Caco-2 (cell line): Measurements from ENCODE around the gene MCC. TPM values are rescaled to one million over a fixed set of nuclear protein-coding genes. Genes with fewer than 3 reads are reported as not detected.

Experiments used
- BruUV-seq: library from RNA; stranded (reverse); fragments of 400-500 nt; replicated peaks from 2 replicates; lab custom pipeline; 2021; lab: Mats Ljungman, UMichigan
- CTCF ChIA-PET: fragments of 300-600 bp; sonication (Branson Sonifier 250); formaldehyde crosslinking; loops from one replicate; lab custom pipeline; 2022; ENCODE audit warnings: antibody characterized with exemption; lab: Charles Lee
- POLR2A ChIA-PET: fragments of 300-600 bp; sonication (Branson Sonifier 250); formaldehyde crosslinking; loops from one replicate; lab custom pipeline; 2022; ENCODE audit warnings: antibody characterized with exemption; lab: Charles Lee
- DNase-seq, 2 experiments: peaks; one replicate each; pipeline versions ENCODE4 v3.0.0 to v3.0.0-alpha.2; 2020 to 2022
- H3K27me3 ChIP-seq: replicated peaks from 2 replicates; pipeline ENCODE4 v1.6.0; 2011; ENCODE audit warnings: low read length; ENCODE audit not compliant: control insufficient read depth, insufficient read depth
- H3K36me3 ChIP-seq: 2 replicates; pipeline ENCODE4 v1.5.1; 2011; ENCODE audit warnings: low read length; ENCODE audit not compliant: control insufficient read depth, insufficient read depth
- H3K4me1 ChIP-seq: fragments of 250-450 bp; sonication (Bioruptor Pico); 2 replicates; pipeline ENCODE4 v1.5.1; 2020; ENCODE audit warnings: mild to moderate bottlenecking
- H3K4me3 ChIP-seq: 2 replicates; pipeline ENCODE4 v1.5.1; 2011; ENCODE audit warnings: low read depth, mild to moderate bottlenecking, control low read depth, low read length
- H3K9me3 ChIP-seq: fragments of 250-450 bp; sonication (Bioruptor Pico); 2 replicates; pipeline ENCODE4 v1.5.1; 2020; ENCODE audit warnings: mild to moderate bottlenecking, moderate library complexity
- H3K27ac Mint-ChIP-seq: one replicate; pipeline ENCODE4 v1.8.0; 2022; ENCODE audit warnings: mixed read lengths; ENCODE audit not compliant: unreplicated experiment
- H3K27me3 Mint-ChIP-seq: one replicate; pipeline ENCODE4 v1.8.0; 2022; ENCODE audit warnings: mixed read lengths; ENCODE audit not compliant: insufficient read depth, unreplicated experiment
- H3K36me3 Mint-ChIP-seq: one replicate; pipeline ENCODE4 v1.8.0; 2022; ENCODE audit warnings: mild to moderate bottlenecking, mixed read lengths; ENCODE audit not compliant: insufficient read depth, unreplicated experiment
- H3K4me1 Mint-ChIP-seq: one replicate; pipeline ENCODE4 v1.8.0; 2022; ENCODE audit warnings: low read depth, mixed read lengths; ENCODE audit not compliant: unreplicated experiment
- H3K4me3 Mint-ChIP-seq: one replicate; pipeline ENCODE4 v1.8.0; 2022; ENCODE audit warnings: mild to moderate bottlenecking, moderate library complexity, mixed read lengths; ENCODE audit not compliant: unreplicated experiment
- H3K9me3 Mint-ChIP-seq: one replicate; pipeline ENCODE4 v1.8.0; 2022; ENCODE audit warnings: mixed read lengths; ENCODE audit not compliant: unreplicated experiment
- intact Hi-C: fragments of 100-400 bp; cut with micrococcal nuclease; formaldehyde crosslinking; loops from one replicate; pipeline ENCODE4 v1.10.0; 2022; ENCODE audit not compliant: unreplicated experiment
- total RNA-seq: library from RNA; stranded (reverse); gene quantifications from 2 replicates; pipeline ENCODE4 v1.2.3, GENCODE V29; 2022
- TF ChIP-seq, protein P1 (sequence below), 2 experiments: fragments of 200-600 bp in 1 of 2; IDR thresholded peaks; 1 replicate in 1 of 2; 2 replicates in 1 of 2; pipeline versions ENCODE4 v1.5.1 to v1.8.0; 2011 to 2022; ENCODE audit warnings: antibody characterized with exemption in 1 of 2, control low read depth in 1 of 2, inconsistent platforms in 1 of 2, low read depth in 1 of 2, low read length in 1 of 2, mild to moderate bottlenecking in 1 of 2, moderate library complexity in 1 of 2; ENCODE audit not compliant: insufficient read depth in 1 of 2, severe bottlenecking in 1 of 2, unreplicated experiment in 1 of 2

The MCC gene
- total RNA-seq, 1 experiment from 2014 or later: 0.09 TPM

DNA sequence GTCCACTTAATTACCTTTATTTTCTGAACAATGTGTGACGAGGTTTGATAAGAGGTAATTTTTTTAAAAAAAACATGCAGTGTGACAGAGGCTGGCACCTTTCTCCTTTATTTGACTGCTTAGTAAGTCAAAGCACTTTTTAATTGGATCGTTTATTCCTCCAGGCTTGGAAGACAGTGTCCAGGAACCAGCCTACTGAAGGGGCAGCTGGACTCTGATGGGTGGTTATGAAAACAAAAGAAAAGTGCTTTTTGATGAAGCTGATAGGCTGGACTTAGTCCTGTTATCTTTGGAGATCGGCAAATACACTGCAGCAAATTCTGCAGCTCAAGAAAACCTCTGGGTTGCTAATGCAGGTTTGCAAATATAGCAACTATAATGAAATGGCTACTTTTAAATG, 370.0 kb downstream of the MCC start:
- Mint-ChIP-seq H3K4me1 (no peaks in the 10 kb centered on the region), H3K4me3 (no peak overlapping the region), H3K27ac (no peak overlapping the region), H3K27me3 (peaks cover 11% of the 10 kb centered on the region), H3K9me3 (no peaks in the 10 kb centered on the region), H3K36me3 (no peaks in the 10 kb centered on the region)
- no peaks in the 10 kb centered on the region for H3K9me3 ChIP-seq
- ChIA-PET CTCF (no interaction called here), POLR2A (no interaction called here)
- no peak overlapping the region for H3K4me3 ChIP-seq
- no peaks in the 10 kb centered on the region for H3K36me3 ChIP-seq
- BruUV-seq: no TSS peak
- H3K27me3 ChIP-seq: no peaks in the 10 kb centered on the region
- no peaks in the 10 kb centered on the region for H3K4me1 ChIP-seq
- intact Hi-C loops: no loop called here
- TF ChIP-seq, protein P1, sequence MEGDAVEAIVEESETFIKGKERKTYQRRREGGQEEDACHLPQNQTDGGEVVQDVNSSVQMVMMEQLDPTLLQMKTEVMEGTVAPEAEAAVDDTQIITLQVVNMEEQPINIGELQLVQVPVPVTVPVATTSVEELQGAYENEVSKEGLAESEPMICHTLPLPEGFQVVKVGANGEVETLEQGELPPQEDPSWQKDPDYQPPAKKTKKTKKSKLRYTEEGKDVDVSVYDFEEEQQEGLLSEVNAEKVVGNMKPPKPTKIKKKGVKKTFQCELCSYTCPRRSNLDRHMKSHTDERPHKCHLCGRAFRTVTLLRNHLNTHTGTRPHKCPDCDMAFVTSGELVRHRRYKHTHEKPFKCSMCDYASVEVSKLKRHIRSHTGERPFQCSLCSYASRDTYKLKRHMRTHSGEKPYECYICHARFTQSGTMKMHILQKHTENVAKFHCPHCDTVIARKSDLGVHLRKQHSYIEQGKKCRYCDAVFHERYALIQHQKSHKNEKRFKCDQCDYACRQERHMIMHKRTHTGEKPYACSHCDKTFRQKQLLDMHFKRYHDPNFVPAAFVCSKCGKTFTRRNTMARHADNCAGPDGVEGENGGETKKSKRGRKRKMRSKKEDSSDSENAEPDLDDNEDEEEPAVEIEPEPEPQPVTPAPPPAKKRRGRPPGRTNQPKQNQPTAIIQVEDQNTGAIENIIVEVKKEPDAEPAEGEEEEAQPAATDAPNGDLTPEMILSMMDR (IDR thresholded peaks at IDR 0.05; ENCODE audit: insufficient read depth in 1 of 2, low read depth in 1 of 2, low read length in 1 of 2, severe bottlenecking in 1 of 2, unreplicated experiment in 1 of 2): no peak
- no peak for DNase-seq

DNA sequence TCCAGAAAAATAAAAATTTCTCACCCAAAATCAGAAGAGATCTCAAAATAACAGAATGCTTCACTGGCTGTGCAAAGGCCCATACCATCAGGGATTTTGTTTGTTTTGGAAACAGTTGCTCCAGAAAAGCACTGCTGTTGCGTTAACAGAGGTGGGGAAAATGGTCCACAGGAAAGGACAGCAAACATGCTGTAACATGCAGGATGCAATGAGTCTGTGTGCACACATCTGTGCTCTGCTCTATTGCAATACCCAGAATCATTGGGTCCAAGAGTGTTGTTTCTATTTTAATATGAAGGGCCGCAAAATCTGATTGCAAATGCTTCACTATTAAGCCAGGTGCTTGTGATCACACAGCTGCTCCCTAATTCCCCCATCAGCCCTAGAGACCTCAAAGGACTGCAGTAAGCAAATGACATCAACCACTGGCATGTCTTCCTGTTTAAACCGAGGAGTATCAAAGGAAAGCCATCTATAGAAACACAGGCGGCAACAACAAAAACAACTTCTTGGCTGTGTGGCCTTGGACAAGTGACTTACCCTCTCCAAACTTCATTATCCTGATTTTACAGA, 370.6 kb downstream of the MCC start:
- no peak for DNase-seq
- Mint-ChIP-seq H3K36me3 (no peaks in the 10 kb centered on the region), H3K27me3 (peaks cover 13% of the 10 kb centered on the region), H3K27ac (no peak overlapping the region), H3K4me1 (no peaks in the 10 kb centered on the region), H3K4me3 (no peak overlapping the region), H3K9me3 (no peaks in the 10 kb centered on the region)
- no peaks in the 10 kb centered on the region for H3K9me3 ChIP-seq
- POLR2A ChIA-PET: no interaction called here
- H3K36me3 ChIP-seq: no peaks in the 10 kb centered on the region
- intact Hi-C loops: no loop called here
- BruUV-seq: no TSS peak
- TF ChIP-seq, protein P1 (IDR thresholded peaks at IDR 0.05; ENCODE audit: insufficient read depth in 1 of 2, low read depth in 1 of 2, low read length in 1 of 2, severe bottlenecking in 1 of 2, unreplicated experiment in 1 of 2): no peak
- no peaks in the 10 kb centered on the region for H3K4me1 ChIP-seq
- H3K4me3 ChIP-seq: no peak overlapping the region
- no peaks in the 10 kb centered on the region for H3K27me3 ChIP-seq
- CTCF ChIA-PET: no interaction called here

DNA sequence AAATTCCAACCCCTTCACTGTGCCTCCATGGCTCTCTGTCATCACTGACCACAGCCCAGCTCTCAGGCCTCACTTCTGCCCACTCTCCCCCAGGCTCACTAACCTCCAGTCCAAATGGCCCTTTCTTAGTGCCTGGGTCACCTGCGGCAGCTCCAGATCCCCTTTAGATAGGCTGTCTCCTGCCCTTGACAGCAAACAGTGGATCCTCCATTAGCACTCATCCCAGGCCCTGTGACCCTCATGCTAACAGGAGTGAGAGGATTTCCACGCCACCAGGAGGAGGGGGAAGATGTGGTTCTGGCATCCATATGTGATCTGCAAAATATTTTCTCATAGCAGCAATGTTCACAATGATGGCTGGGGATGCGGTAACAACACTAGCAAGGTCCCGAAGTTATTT, 372.3 kb downstream of the MCC start:
- BruUV-seq: no TSS peak
- TF ChIP-seq, protein P1 (IDR thresholded peaks at IDR 0.05; ENCODE audit: insufficient read depth in 1 of 2, low read depth in 1 of 2, low read length in 1 of 2, severe bottlenecking in 1 of 2, unreplicated experiment in 1 of 2): no peak
- intact Hi-C loops: no loop called here
- H3K9me3 Mint-ChIP-seq: no peaks in the 10 kb centered on the region
- no peaks in the 10 kb centered on the region for H3K4me1 Mint-ChIP-seq
- H3K36me3 ChIP-seq: no peaks in the 10 kb centered on the region
- CTCF ChIA-PET: no interaction called here
- no peaks in the 10 kb centered on the region for H3K4me1 ChIP-seq
- no peak overlapping the region for H3K27ac Mint-ChIP-seq
- DNase-seq: no peak
- no peaks in the 10 kb centered on the region for H3K9me3 ChIP-seq
- POLR2A ChIA-PET: no interaction called here
- H3K4me3 ChIP-seq: no peak overlapping the region
- no peak overlapping the region for H3K4me3 Mint-ChIP-seq
- peaks cover 13% of the 10 kb centered on the region for H3K27me3 Mint-ChIP-seq
- H3K27me3 ChIP-seq: no peaks in the 10 kb centered on the region; the same call in 1 of the 2 replicates
- no peaks in the 10 kb centered on the region for H3K36me3 Mint-ChIP-seq
